ENCODE results near the gene PITPNM3.
A peak's percentile ranks its signal among the peaks of the same experiment; 100 is the strongest.

Gene PITPNM3

DNA sequence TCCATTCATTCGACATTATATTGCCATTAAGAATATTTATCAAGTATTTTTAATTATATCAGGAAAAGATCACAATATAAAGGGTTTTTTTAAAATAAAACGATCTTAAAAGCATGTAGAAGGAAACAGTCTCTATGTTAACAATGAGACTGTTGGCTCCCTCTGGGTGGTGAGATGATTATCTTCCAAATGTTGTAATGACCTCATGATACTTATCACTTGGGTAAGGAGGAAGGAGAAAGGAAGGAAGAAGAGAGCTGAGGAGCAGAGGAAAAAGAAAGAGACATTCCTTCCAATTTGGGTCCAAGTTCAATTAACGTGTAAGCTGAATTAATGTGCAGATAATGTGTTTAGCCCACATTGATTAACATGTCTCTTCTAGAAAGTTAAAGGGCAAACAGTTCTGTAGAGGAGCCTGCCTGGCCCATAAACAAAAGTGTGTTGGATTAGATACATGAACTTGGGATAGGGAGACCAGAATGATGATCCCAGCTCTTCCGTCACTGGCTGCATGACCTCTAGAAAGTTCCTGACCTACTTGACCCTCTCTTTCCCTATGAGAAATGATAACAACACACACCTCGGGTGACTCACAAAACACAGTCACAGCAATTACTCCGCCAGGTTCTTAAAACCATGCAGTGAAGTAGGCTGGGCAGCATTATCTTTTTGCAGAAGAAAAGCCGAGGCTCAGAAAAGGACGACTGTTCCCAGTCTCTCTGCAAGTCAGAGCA lies 80.1 kb downstream of the PITPNM3 start:
- no peak for DNase-seq

DNA sequence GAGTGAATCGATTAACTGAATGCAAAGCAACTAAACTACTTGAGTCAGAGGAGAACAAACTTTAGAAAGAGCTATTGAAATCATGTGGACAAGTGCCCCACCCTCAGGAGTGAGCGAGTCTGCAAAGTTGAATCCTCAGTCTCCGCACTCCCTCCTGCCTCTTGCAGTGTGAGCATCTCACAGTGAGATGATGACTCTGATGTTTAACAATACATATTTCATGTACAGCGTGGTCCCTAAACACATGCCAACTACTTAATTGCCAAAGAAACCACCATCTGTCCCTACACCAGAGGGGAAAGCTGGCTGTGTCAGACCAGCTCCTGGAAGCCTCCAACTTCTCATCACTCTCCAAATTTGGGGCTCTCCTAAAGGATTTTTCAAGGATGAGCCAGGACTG lies 80.9 kb downstream of the PITPNM3 start:
- no peak for DNase-seq

DNA sequence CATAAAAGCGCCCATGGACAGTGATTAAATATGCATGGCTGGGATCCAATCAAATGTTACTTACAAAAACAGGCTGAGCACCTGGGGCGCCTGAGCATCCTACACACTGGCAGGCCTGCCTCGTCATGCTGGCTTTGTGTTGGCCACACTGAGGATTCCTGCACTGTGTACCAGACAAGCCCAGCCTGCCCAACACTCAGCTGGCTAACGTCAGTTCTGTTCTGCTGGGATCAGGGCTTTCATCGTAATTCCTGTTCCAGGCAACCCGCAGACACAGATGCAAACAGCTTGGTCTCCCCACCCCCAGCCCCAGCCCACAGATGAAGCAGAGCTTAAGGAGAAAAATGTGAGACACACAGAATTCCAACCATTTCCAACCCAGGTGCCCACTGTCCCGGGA lies 81.4 kb downstream of the PITPNM3 start:
- DNase-seq = no peak

DNA sequence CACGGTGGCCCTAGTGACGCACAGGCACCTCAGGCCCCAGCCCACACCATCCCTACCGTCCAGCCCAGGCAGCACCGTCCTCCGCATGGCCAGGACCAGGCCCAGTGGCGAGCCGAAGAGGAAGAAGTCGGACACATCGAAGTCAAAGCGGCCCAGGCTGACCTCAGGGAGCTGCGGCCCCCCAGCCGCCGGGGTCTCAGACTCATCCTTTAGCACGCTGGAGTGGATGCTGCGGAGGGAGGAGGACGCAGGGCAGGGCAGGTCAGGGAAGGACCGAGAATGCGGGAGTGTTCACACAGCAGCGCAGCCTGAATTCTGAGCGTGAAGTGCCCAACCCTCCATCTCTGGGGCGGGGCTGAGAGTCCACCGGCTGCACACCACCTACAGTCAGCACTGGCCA lies 82.0 kb downstream of the PITPNM3 start:
- DNase-seq = no peak

DNA sequence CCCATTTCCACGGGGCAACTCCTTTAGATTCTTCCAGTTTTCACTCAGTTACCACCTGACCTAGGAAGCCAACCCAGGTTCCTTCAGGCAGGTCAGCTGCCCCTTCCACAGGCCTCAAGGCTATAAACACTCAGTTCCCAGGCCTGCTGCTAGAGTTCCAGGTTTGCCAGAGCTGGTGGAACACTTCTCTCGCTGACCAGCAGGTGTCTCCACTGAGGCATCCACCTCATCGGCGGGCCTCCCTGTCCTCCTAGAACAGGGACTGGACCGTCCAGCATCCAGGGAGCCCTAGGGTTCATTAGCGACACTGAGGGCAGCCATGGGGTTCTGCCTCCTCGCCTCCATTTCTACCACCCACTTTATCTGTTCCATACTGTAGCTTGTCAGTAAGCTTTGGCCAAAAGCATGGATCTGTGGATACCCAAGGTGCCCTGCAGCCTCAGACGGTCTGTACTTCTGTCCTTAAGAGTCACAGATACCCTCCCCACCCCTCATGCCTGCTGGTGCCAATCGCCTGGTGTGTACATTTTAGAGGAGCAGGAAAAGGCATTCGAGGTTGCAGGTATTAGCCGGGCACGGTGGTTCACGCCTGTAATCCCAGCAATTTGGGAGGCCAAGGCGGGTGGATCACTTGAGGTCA lies 83.1 kb downstream of the PITPNM3 start:
- DNase-seq = peak; percentile 23

DNA sequence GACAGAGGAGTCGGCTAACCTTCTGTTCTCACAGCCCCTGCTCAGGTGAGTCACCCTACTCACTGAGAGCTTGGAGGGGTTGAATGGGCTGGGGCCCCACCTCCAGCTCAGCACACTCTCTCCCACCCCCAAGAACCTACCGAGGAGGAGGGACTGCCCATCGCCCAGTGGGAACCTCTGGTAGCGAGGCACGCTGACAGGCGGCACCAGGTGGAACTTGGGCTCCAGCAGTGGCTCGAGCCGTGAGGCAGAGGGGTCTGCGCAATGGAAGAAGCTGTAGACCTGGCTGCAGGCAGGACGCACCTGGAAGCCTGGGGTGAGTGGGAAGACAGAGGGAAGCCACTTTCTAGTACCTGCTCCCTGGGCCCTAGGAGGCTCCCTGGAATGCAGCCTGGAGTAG lies 83.8 kb downstream of the PITPNM3 start:
- no peak for DNase-seq

DNA sequence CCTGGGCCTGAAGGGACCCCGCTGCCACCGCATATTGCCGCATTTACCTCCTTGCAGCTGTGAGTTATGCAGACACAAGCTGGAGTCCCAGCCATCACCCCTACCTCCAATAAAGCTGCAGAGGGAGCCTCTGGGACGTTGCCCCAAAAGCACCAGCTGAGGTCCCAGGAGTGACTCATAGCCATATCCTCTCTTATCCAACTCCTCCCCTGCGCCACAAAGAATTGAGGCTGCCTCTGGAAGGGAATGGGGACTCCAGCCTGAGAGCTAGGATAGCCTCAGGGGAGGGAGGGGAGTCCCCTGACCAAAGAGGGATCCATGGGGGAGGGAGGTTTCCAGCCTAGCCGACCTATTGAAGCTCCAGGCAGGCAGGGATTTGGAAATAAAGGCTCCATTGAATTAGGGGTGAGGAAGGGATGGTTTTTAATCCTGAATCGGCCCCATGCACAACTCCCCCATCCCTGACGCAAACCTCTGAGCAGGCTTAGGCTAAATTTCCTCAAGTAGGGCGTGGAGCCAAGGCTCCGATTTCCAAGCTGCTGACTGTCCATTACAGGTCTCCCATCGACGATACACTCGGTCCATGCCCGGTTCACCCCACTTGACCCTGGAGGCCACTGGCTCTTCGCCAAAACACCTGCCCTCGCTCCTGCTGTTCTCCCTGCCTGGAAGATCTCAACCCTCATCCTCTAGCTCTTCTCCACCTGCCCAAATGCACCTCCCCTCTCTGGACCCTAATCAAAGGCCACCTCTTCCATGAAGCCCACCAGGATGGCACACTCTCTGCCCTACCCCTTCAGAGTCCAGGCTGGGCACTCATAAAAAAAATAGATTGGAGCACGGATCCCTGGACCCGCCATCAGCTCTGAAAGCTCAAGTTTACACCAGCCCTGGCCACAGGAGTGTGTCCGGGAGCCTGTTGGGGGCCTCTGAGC lies 84.6 kb downstream of the PITPNM3 start:
- DNase-seq = no peak

DNA sequence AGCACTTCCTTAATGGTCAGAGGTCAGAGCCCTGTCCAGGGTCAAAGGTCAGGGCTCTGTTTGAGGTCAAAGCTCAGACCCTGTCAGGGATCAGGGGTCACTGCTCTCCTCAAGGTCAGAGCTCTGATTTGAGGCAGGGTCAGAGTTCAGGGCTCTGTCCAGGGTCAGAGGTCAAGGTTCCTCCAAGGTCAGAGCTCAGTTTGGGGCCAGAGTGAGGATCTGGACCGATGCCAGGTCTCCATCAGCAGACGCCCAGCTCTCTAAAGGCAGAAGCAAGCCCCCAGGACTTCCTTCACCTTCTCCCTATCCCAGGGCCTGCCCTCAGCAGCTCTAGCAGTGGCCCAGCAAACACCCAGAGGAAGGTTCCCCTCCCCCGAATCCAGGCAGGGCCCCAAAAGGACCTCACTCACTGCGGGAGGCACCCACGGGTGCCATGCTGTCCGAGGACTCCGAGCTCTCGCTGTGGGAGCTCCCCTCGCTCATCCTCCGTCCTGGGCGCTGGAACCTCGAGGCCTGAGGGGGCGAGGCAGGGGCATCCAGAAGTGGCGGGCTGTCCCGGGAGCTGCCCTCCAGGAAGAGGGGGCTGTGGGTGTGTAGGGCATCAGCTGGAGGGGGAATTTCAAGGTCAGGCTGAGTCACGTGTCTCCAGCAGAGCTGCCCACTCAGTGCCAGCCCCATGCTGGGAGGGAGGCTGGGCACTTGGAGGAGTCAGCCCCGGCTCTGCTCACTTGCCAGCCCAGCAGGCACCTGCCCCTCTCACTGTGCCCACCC lies 85.4 kb downstream of the PITPNM3 start:
- no peak for DNase-seq

DNA sequence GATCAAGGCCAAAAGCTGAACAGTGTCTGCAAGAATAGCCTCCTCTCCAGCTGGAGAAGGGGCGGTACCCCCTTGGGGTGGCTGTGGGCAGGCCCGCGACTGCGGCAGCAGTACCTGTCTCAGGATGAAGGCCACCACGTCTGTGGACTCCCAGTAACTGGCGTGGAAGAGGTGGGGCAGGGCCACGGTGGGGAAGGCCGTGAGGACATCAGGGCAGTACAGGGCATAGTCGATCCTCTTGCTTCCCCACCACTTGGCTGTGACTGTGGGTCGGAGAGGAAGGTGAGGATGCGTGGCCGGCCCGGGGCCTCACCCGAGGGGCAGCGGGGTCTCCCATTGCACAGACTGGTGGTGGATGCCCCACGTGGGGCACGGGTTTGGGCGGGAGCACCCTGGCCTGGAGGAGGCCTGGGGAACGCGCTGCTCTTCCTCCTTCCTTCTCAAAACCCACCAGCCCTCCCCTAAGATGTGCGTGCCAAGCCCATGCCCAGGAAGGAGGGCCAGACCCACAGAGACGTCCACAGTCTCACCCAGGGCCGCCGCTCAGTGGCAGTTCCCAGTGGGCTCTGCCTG lies 86.1 kb downstream of the PITPNM3 start:
- no peak for DNase-seq

DNA sequence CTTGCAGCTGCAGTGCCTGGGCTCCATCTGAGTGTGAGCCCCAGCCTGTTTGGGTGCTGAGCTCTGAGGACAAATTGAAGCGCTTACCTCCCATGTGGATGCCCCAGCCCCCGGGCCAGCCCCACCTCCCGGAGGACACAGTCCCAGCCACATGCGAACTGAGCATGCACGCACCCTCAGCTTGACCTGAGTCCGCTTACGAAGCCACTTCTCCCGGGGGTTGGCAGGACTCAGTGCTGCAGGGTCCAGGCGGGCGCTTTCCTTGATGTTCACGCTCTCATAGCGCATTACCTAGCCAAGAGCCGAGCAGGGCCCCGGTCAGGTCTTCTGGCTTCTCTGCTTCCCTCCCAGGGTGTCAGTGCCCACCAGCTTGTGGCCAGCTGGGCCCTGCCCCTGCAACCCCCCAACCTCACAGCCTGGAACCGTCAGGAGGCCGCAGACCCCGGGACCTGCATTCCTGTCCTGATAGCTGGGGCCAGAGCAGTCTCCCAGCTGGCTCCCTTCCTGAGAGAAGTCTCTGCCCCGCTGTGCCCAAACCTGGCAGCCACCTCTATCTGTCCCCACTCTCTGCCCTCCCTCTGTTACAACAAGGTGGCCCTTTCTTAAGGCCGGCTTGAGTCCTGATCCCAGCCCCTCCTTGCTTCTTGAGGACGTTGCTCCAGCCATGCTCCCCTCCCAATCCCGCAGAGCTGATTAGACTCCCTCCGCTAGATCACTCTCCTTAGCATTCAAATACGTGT lies 88.1 kb downstream of the PITPNM3 start:
- no peak for DNase-seq

DNA sequence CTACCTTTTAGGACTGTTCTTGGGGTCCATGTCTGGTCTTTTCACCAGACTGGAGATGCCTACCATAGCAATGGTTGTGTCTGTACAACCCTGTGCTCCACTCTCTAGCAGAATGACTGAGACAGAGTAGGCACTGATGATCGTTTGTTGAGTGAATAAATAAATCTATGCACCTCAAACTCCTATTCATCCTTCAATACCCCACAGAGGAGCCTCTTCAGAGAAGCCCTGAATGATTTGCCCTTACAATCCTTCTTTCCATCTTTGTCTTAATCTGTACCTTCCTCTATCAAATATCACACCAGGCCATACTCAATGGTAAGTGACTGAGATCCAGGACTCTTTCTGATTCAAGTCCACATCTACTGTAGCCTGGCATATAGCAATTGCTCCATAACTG lies 88.8 kb downstream of the PITPNM3 start:
- DNase-seq = no peak

DNA sequence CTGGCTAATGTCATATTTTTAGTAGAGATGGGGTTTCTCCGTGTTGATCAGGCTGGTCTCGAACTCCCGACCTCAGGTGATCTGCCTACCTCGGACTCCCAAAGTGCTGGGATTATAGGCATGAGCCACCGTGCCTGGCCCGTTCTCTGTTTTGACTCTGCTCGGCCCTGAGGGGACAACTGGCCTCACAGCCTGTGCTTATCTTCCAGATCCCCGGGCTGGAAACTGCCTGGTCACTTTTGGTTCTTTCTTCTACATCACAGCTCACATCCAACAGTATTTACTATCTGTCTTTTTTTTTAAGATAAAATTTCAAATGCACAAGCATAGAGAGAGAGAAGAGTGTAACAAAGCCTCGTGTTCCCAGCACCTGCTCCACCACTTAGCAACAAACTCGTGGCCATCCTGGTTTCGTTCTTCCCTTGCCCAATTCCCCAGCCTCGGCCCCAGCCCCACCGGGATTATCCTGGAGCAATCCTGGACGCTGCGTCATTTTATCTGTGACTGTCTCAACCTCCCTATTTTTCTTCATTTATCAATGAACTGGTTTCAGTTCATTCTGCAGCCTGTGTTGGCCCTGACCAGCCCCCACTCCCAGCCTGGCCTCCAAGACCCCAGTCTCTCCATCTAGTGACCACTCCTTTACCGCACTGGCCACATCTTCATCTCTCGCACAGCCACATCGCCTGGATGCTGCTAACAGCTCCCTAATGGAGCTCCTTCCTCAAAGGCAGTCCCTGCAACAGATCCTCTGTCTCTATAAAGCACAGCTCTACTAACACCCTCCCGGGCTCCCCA lies 91.0 kb downstream of the PITPNM3 start:
- no peak for DNase-seq

DNA sequence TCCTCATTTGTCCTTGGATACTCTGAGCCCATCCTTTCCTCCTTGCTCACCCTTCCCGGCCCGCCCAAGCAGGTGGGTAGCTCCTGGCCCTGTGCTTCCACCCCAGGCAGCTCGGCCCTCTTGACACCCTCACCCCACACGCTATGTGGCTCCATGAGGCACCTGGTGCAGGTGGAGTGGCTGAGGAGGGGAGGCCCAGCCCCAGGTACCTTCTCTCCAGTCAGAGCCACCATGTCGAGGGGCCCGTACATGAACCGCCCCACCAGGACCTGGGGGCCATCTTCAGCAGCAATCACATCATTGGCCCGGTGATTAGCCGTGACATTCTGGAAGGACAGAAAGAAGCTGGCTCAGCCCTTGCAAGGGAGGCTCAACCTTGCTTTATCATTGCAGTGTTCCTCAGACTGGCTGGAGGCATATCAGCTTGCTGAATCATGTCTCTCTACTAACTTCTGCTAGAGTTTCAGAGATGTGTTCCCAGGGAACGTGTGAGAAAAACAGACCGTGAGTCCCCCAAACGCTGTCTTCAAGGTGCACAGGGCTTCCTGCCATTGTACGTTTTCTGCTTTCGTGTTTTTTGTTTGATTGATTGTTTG lies 91.8 kb downstream of the PITPNM3 start:
- no peak for DNase-seq

DNA sequence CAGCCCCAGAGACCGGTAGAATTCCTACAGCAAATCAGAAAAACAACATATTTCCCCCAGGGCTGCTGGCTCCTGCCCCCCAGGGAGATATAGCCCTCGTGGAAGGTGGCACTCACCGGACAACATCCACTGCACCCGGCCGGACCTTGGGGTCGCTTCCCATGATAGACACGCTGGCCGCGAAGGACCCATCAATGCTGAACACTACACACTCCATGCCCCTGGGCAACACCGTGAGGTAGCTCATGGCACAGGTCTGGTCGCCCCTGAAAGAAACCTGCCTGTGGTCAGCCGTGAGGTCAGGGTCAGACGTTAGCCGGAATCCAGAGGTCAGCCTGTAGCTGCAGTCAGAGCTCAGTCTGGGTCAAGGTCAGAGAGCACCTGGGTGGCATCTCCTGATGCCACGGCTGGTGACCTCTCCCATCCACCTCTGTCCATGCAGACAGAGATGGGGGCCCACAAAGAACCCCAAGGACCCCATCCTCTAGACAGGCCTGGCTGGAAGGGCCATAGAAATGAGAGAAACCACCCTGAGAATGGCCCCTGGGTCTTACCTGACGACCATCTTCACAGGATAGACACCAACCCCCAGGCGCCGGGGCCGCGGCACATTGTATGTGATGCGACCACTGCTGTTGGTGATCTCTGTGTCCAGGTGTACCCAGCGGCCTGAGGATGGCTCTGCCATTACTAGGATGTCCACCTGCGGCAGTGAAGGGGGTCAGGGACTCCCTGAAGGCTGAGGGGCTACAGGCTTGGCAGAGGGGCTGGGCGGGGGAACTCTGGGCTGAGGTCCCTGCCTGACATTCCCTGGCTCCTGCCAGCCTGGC lies 92.5 kb downstream of the PITPNM3 start:
- DNase-seq = no peak

DNA sequence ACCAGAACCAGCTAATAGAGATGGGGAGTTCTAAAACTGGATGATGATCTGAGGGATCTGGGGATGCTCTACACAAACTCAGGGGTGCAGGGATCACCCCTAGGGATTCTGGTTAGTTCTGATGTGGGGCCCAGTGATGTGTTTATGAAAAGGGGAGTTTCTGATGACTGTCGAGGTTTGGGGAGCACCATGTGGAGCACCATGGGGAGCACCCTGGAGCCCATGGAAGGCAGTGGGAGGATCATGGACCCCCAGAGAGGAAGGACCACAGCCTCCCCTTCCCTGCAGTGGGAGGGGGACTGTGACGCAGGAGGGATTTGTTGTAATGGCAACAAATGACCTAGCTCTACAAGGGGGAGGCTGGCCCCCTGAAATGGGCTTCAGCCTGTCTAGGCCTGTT lies 93.7 kb downstream of the PITPNM3 start:
- no peak for DNase-seq

DNA sequence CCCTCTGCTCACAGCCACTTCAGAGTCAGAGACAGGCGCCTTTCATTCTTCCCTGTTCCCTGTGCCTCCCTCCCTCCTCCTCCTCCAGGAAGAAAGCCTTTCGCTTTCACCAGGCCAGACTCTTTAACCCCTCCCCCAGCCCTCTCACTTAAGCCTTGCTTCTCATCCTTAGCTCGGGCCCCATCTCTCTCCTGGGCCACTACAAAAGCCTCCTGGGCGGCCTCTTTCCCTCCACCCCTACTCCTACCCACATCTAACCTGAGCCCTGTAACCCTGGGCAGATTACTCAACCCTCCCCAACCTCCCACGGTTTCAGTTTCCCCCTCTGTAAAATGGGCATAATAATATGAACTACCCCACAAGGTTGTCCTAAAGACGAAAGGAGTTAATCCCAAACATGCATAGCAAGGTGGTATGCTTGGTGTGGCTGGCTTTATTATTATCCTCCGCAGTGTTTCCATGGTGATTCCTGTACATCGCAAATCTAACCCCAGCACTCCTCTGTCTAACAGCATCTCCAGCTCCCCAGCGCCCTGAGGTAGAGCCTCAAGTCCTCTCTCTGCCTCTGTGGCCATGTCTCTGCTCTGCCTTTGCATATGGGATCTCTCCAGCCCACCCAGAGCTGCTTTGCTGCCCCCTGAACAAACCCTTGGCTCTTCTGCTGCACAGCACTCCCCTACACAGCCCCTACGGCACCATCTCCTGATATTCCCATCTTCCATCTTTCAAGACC lies 94.4 kb downstream of the PITPNM3 start:
- DNase-seq = no peak

DNA sequence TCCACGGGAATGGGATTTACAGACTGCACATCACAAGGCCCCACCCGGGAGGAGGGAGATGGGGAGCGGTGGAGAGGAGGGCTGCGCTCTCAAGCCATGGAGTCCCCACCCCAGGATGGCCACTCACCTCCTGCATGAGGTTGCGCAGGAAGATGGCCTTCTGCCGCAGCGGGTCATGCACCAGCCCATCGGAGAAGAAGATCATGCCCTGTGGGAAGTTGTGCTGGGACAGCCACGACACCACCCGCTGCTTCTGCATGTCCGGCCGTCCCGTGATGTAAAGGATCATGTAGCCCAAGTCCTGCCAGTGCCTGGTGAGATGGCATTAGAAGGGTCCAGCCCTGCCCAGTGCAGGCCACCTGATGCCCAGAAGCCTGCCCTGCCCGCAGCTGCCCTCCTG lies 95.1 kb downstream of the PITPNM3 start:
- no peak for DNase-seq

DNA sequence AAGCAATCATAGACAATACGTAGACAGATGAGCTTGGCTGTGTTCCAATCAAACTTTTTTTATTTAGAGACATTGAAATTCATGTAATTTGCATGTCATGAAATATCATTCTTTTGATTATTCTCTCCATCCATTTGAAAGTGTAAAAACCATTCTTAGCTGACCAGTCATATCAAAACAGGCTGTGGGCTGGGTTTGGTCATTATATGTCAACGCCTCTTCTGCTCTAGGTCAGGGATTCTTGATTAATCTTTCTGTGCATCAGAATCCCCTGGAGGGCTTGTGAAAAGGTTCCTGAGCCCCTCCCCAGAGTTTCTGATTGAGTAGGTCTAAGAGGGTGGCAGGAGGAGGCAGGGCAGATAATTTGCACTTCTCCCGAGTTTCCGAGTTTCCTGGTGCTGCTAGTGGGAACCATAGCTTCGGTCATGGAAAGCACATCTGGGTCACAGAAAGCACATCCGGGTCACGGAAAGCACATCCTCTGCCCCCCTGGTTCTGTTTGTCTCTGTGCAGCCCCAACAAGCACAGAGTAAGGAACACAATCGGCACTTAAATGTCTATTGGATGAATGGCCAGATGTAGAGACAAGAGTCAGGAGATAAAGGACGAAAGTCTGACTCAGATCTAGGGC lies 95.7 kb downstream of the PITPNM3 start:
- DNase-seq = no peak
